HCT116 (cell line): ENCODE data around the gene RBP5. TPM values are rescaled to one million over a fixed set of nuclear protein-coding genes. Genes with fewer than 3 reads are reported as not detected.

ENCODE experiments used
- ATAC-seq: fragments of 200-7000 bp; cut with Tn5 transposase; 2 replicates; pipeline ENCODE4 v1.9.1; 2020; ENCODE audit warnings: mild to moderate bottlenecking, moderate library complexity
- BruUV-seq: library from RNA; stranded (reverse); fragments of 400-500 nt; replicated peaks from 2 replicates; lab custom pipeline; 2021; lab: Mats Ljungman, UMichigan
- CTCF ChIA-PET: fragments of 300-600 bp; sonication (Branson Sonifier 250); formaldehyde crosslinking; loops from one replicate; lab custom pipeline; 2021; ENCODE audit warnings: antibody characterized with exemption; lab: Charles Lee
- POLR2A ChIA-PET: fragments of 300-600, 350-600 bp; sonication (Branson Sonifier 250); formaldehyde crosslinking; loops from one replicate; lab custom pipeline; 2021; ENCODE audit warnings: antibody characterized with exemption; lab: Charles Lee
- RAD21 ChIA-PET, 2 experiments: fragments of 300-600 bp; sonication (Branson Sonifier 250); formaldehyde crosslinking; loops; one replicate each; lab custom pipeline; 2023; ENCODE audit warnings: low total read pairs in 2 of 2; ENCODE audit not compliant: uncharacterized antibody in 2 of 2, unreplicated experiment in 2 of 2, low non-redundant PET in 1 of 2; lab: Charles Lee
- DNase-seq: peaks from one replicate; pipeline ENCODE4 v3.0.0-alpha.2; 2010; ENCODE audit warnings: low read depth, low spot score
- H2AFZ ChIP-seq: fragments of 200-600 bp; shearing (Covaris generic), sonication (generic); 2 replicates; pipeline ENCODE4 v1.6.1; 2017; ENCODE audit warnings: low read depth, mixed run types, mixed read lengths, antibody characterized with exemption, low read length; ENCODE audit not compliant: poor library complexity, severe bottlenecking
- H3K27ac ChIP-seq: 2 replicates; pipeline ENCODE4 v1.5.1; 2012; ENCODE audit warnings: low read depth, low read length
- H3K27me3 ChIP-seq: fragments of 200-600 bp; sonication (generic); 2 replicates; pipeline ENCODE4 v1.6.1; 2016; ENCODE audit warnings: mixed run types, low read length, mixed read lengths; ENCODE audit not compliant: insufficient read depth
- H3K36me3 ChIP-seq, 2 experiments: fragments of 200-500 bp in 1 of 2; fragments of 200-600 bp in 1 of 2; sonication (Bioruptor generic) in 1 of 2; sonication (generic) in 1 of 2; 2 replicates each; pipeline versions ENCODE4 v1.5.1 to v1.6.1; 2014 to 2016; ENCODE audit warnings: low read length in 2 of 2, inconsistent platforms in 1 of 2, mixed read lengths in 1 of 2, mixed run types in 1 of 2; ENCODE audit not compliant: insufficient read depth in 2 of 2, control insufficient read depth in 1 of 2
- H3K4me1 ChIP-seq, 2 experiments: fragments of 200-600 bp in 1 of 2; sonication (generic) in 1 of 2; 2 replicates each; pipeline versions ENCODE4 v1.5.1 to v1.6.1; 2012 to 2017; ENCODE audit warnings: low read length in 2 of 2, inconsistent platforms in 1 of 2, mild to moderate bottlenecking in 1 of 2, mixed read lengths in 1 of 2, mixed run types in 1 of 2, moderate library complexity in 1 of 2; ENCODE audit not compliant: insufficient read depth in 2 of 2, control insufficient read depth in 1 of 2
- H3K4me2 ChIP-seq: fragments of 200-600 bp; sonication (generic); 2 replicates; pipeline ENCODE4 v1.6.1; 2017; ENCODE audit warnings: mixed run types, low read length, mixed read lengths
- H3K4me3 ChIP-seq, 2 experiments: fragments of 200-600 bp in 1 of 2; sonication (generic) in 1 of 2; replicated peaks in 1 of 2; 2 replicates each; pipeline ENCODE4 v1.5.1; 2011 to 2016; ENCODE audit warnings: low read length in 2 of 2, control low read depth in 1 of 2, low read depth in 1 of 2, mild to moderate bottlenecking in 1 of 2, mixed read lengths in 1 of 2, mixed run types in 1 of 2
- H3K79me2 ChIP-seq: fragments of 200-600 bp; sonication (generic); 2 replicates; pipeline ENCODE4 v1.6.1; 2017; ENCODE audit warnings: mild to moderate bottlenecking, mixed run types, low read length, moderate library complexity, mixed read lengths; ENCODE audit not compliant: insufficient read depth
- H3K9ac ChIP-seq: fragments of 200-600 bp; sonication (generic); 2 replicates; pipeline ENCODE4 v1.6.1; 2016; ENCODE audit warnings: low read length, mixed read lengths
- H3K9me2 ChIP-seq: fragments of 200-600 bp; sonication (generic), shearing (Covaris generic); 2 replicates; pipeline ENCODE4 v1.6.1; 2017; ENCODE audit warnings: mixed run types, mild to moderate bottlenecking, moderate library complexity; ENCODE audit not compliant: insufficient read depth
- H3K9me3 ChIP-seq, 2 experiments: fragments of 200-500 bp in 1 of 2; fragments of 200-600 bp in 1 of 2; sonication (Bioruptor generic) in 1 of 2; sonication (generic) in 1 of 2; 2 replicates each; pipeline ENCODE4 v1.6.1; 2014 to 2017; ENCODE audit warnings: low read length in 2 of 2, mixed read lengths in 2 of 2, inconsistent platforms in 1 of 2, low read depth in 1 of 2, mild to moderate bottlenecking in 1 of 2, mixed run types in 1 of 2, moderate library complexity in 1 of 2; ENCODE audit not compliant: control insufficient read depth in 1 of 2, insufficient read depth in 1 of 2
- H4K20me1 ChIP-seq: fragments of 200-600 bp; sonication (generic), shearing (Covaris generic); 2 replicates; pipeline ENCODE4 v1.6.1; 2017; ENCODE audit warnings: mixed run types, mild to moderate bottlenecking, moderate library complexity; ENCODE audit not compliant: insufficient read depth
- CTCF ChIP-seq, 3 experiments: fragments of 200-600 bp in 1 of 3; sonication (generic) in 1 of 3; IDR thresholded peaks in 2 of 3; conservative IDR thresholded peaks in 1 of 3; 2 replicates each; pipeline ENCODE4 v1.5.1; 2012 to 2017; ENCODE audit warnings: low read depth in 2 of 3, low read length in 2 of 3, antibody characterized with exemption in 1 of 3, borderline replicate concordance in 1 of 3, control low read depth in 1 of 3, mild to moderate bottlenecking in 1 of 3, mixed read lengths in 1 of 3, mixed run types in 1 of 3, moderate library complexity in 1 of 3; ENCODE audit not compliant: insufficient read depth in 1 of 3
- EGR1 ChIP-seq: IDR thresholded peaks from 2 replicates; pipeline ENCODE4 v1.6.1; 2012; ENCODE audit warnings: low read depth
- EZH2phosphoT487 ChIP-seq: fragments of 200-600 bp; IDR thresholded peaks from 2 replicates; pipeline ENCODE4 v1.6.1; 2018; ENCODE audit warnings: antibody characterized with exemption, borderline replicate concordance
- POLR2A ChIP-seq: IDR thresholded peaks from 2 replicates; pipeline ENCODE4 v1.7.0; 2011; ENCODE audit warnings: borderline replicate concordance; ENCODE audit not compliant: insufficient read depth, insufficient read length; ENCODE audit errors: extremely low read depth
- POLR2AphosphoS5 ChIP-seq: IDR thresholded peaks from 2 replicates; pipeline ENCODE4 v1.6.1; 2011; ENCODE audit warnings: mild to moderate bottlenecking, low read depth, low read length, moderate library complexity
- RAD21 ChIP-seq: IDR thresholded peaks from 2 replicates; pipeline ENCODE4 v1.6.1; 2012; ENCODE audit warnings: low read depth, mild to moderate bottlenecking
- REST ChIP-seq: IDR thresholded peaks from 2 replicates; pipeline ENCODE4 v1.6.1; 2012; ENCODE audit warnings: low read depth
- SRF ChIP-seq: IDR thresholded peaks from 2 replicates; pipeline ENCODE4 v1.6.1; 2012; ENCODE audit warnings: low read depth
- TCF7L2 ChIP-seq: IDR thresholded peaks from 2 replicates; pipeline ENCODE4 v1.7.0; 2011; ENCODE audit warnings: borderline replicate concordance, inconsistent platforms; ENCODE audit not compliant: insufficient read depth, insufficient read length; ENCODE audit errors: extremely low read depth
- YY1 ChIP-seq: IDR thresholded peaks from 2 replicates; pipeline ENCODE4 v1.6.1; 2011; ENCODE audit warnings: low read length, low read depth, moderate library complexity, mild to moderate bottlenecking; ENCODE audit not compliant: insufficient replicate concordance; ENCODE audit errors: extremely low read depth
- ZNF274 ChIP-seq: fragments of 200-500 bp; sonication (Bioruptor generic); IDR thresholded peaks from 2 replicates; pipeline ENCODE4 v1.6.1; 2014; ENCODE audit warnings: mild to moderate bottlenecking, low read depth, low read length, inconsistent platforms
- intact Hi-C: fragments of 100-400 bp; cut with micrococcal nuclease; formaldehyde crosslinking; loops from 2 replicates; pipeline ENCODE4 v1.10.0; 2022
- total RNA-seq: library from RNA; stranded (reverse); gene quantifications from one replicate; pipeline ENCODE4 v1.2.1, GENCODE V29; 2021; ENCODE audit not compliant: unreplicated experiment

RBP5 gene
- total RNA-seq, 1 experiment from 2014 or later, result 0.22 TPM

- Histone ChIP-seq H4K20me1 (no peaks in the 10 kb centered on the region), H2AFZ (no peak overlapping the region), H3K9me2 (no peaks in the 10 kb centered on the region), H3K36me3 (peaks cover 6 to 9% of the 10 kb centered on the region in 2 experiments; a peak in 2 of 4 replicates), H3K27ac (no peak overlapping the region), H3K27me3 (no peaks in the 10 kb centered on the region), H3K9ac (no peak overlapping the region), H3K4me3 (no peak overlapping the region), H3K9me3 (peaks cover 9 to 11% of the 10 kb centered on the region in 2 experiments; a peak in 1 of 4 replicates)
- BruUV-seq, result no TSS peak
- CTCF ChIA-PET, result no interaction called here
- ATAC-seq, result no peak
- no peak for TF ChIP-seq YY1
- no peak for TF ChIP-seq CTCF (IDR thresholded peaks at IDR 0.05 in 2 of 3, conservative IDR thresholded peaks at IDR 0.05 in 1 of 3; ENCODE audit: borderline replicate concordance in 1 of 3, insufficient read depth in 1 of 3, low read depth in 2 of 3, low read length in 2 of 3)
- TF ChIP-seq, all 23 proteins: peak for 0
- intact Hi-C loops, result no loop called here
- RAD21 ChIA-PET, result no interaction called here
- Histone ChIP-seq H3K4me1 (peaks cover 0 to 10% of the 10 kb centered on the region in 2 experiments; a peak in 2 of 4 replicates), H3K4me2 (no peak overlapping the region), H3K79me2 (peaks cover 25% of the 10 kb centered on the region)
- no peak for DNase-seq
- POLR2A ChIA-PET, result no interaction called here
Measured at GRCh38 chr12:7103837-7104584, 24.7 kb downstream of the RBP5 start.

GRCh38 chr12:7102582-7102981 is 26.1 kb downstream of the RBP5 start:
- H3K27ac ChIP-seq, result no peak overlapping the region
- H2AFZ ChIP-seq, result no peak overlapping the region
- peaks cover 0 to 1% of the 10 kb centered on the region in 2 experiments; a peak in 2 of 4 replicates for H3K4me1 ChIP-seq
- ATAC-seq, result no peak
- DNase-seq, result no peak
- intact Hi-C loops, result no loop called here
- H3K27me3 ChIP-seq, result no peaks in the 10 kb centered on the region
- POLR2A ChIA-PET, result no interaction called here
- no peak overlapping the region for H3K9ac ChIP-seq
- peaks cover 6 to 9% of the 10 kb centered on the region in 2 experiments; a peak in 2 of 4 replicates for H3K36me3 ChIP-seq
- no peaks in the 10 kb centered on the region for H4K20me1 ChIP-seq
- peaks cover 9 to 11% of the 10 kb centered on the region in 2 experiments; a peak in 1 of 4 replicates for H3K9me3 ChIP-seq
- H3K4me2 ChIP-seq, result no peak overlapping the region
- no TSS peak for BruUV-seq
- H3K4me3 ChIP-seq, result no peak overlapping the region
- no peaks in the 10 kb centered on the region for H3K9me2 ChIP-seq
- peaks cover 14% of the 10 kb centered on the region for H3K79me2 ChIP-seq
- RAD21 ChIA-PET, result no interaction called here
- CTCF ChIA-PET, result no interaction called here
- TF ChIP-seq TCF7L2 (no peak), RAD21 (no peak), POLR2AphosphoS5 (no peak), ZNF274 (no peak), POLR2A (no peak), SRF (no peak), EGR1 (no peak), EZH2phosphoT487 (no peak), REST (no peak)
